ENCODE data around the gene SRRM1. TPM values are rescaled to one million over a fixed set of nuclear protein-coding genes. Genes with fewer than 3 reads are reported as not detected.

Gene SRRM1
- total and polyA plus RNA-seq, 2 of the 8 experiments (the other 6 are each of a cell fraction or from before 2014, with no cell fraction given) = 77.1 to 255 TPM

DNA sequence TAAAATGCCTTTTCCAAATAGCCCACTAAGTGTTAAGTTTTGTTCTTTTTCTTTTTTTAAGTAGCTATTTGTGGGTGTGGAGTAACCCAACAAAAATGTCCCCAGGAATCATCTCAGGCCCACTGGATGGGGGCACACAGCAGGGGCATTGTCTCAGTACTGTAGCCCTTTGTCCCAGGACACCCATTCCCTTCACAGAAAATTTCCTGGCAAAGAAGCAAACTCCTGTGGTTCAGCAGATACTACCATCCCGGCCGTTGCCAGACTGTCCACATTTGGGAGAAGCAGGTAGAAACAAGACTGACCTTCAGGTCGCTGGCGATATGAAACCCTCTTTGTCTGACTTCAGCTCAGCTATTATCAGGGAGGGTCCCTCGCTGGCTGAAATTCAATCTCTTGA, 23.7 kb upstream of the SRRM1 start:
- Histone ChIP-seq H3K27me3 (replicated peaks in 1 of 4; ENCODE audit: control insufficient read depth in 3 of 4, extremely low read depth in 1 of 4, insufficient read depth in 3 of 4, low read length in 3 of 4) (no peaks in the 10 kb centered on the region), H2BK20ac (ENCODE audit: low read length) (no peak overlapping the region), H3K4me3 (ENCODE audit: extremely low read depth in 1 of 4, insufficient read depth in 2 of 4, low read depth in 3 of 4, low read length in 4 of 4) (no peak overlapping the region), H4K8ac (ENCODE audit: extremely low read depth, insufficient read depth, low read length) (no peak overlapping the region), H3K4ac (replicated peaks; ENCODE audit: insufficient read length, low read depth, low read length) (no peak overlapping the region), H3K14ac (ENCODE audit: insufficient read length) (no peak overlapping the region), H3K23ac (ENCODE audit: insufficient read length) (no peak overlapping the region), H3K36me3 (ENCODE audit: control insufficient read depth in 2 of 4, insufficient read depth in 4 of 4, low read length in 3 of 4) (no peaks in the 10 kb centered on the region), H2BK5ac (ENCODE audit: low read depth, low read length) (no peak overlapping the region), H3K79me1 (ENCODE audit: low read depth, low read length) (no peaks in the 10 kb centered on the region), H3K4me1 (replicated peaks in 1 of 4; ENCODE audit: control insufficient read depth in 3 of 4, insufficient read depth in 4 of 4, low read length in 3 of 4) (no peaks in the 10 kb centered on the region), H2BK12ac (ENCODE audit: low read depth, low read length) (no peak overlapping the region), H3K79me2 (ENCODE audit: control insufficient read depth in 1 of 2, insufficient read depth in 2 of 2, low read length in 2 of 2) (no peaks in the 10 kb centered on the region), H2AFZ (ENCODE audit: low read length) (0 out of 2 replicates have a peak overlapping the region, but pooled peaks have one; percentile 82), H3K9ac (replicated peaks in 1 of 4; ENCODE audit: extremely low read depth in 1 of 4, low read depth in 3 of 4, low read length in 3 of 4) (no peak overlapping the region), H2BK120ac (replicated peaks; ENCODE audit: low read depth, low read length) (no peak overlapping the region), H4K5ac (ENCODE audit: insufficient read length, low read depth, low read length) (no peak overlapping the region), H2BK15ac (ENCODE audit: low read length) (no peak overlapping the region), H2AK5ac (ENCODE audit: low read depth, low read length) (no peak overlapping the region), H4K91ac (replicated peaks; ENCODE audit: insufficient read length, low read length) (no peak overlapping the region), H3K9me3 (ENCODE audit: insufficient read depth in 2 of 2, low read depth in 1 of 2, low read length in 1 of 2) (no peaks in the 10 kb centered on the region), H4K20me1 (replicated peaks in 1 of 2; ENCODE audit: control insufficient read depth in 1 of 2, insufficient read depth in 2 of 2, low read length in 2 of 2) (no peaks in the 10 kb centered on the region), H3K27ac (ENCODE audit: low read depth, low read length) (no peak overlapping the region), H3K4me2 (ENCODE audit: insufficient read depth in 1 of 2, low read depth in 2 of 2, low read length in 2 of 2) (no peak overlapping the region), H3K18ac (ENCODE audit: extremely low read depth, low read length) (no peak overlapping the region), H3K56ac (replicated peaks; ENCODE audit: insufficient read length, low read depth, low read length) (no peak overlapping the region), H3K23me2 (ENCODE audit: low read depth, low read length) (no peaks in the 10 kb centered on the region)
- DNase-seq (ENCODE audit: low read depth in 1 of 2, low spot score in 2 of 2) (no peak), FAIRE-seq (no peak)
- 86% methylated on average over 5 of the region's 5 CpGs; no CpG with 5 or more reads in 1 of the 2 experiments for WGBS, 2 experiments (ENCODE audit: extremely low coverage in 1 of 2, insufficient coverage in 1 of 2, insufficient read length in 1 of 2, insufficient replicate concordance in 2 of 2, low coverage in 1 of 2, low lambda C conversion rate in 2 of 2, missing lambda C conversion rate in 1 of 2)
- TF ChIP-seq EZH2 (IDR thresholded peaks at IDR 0.05; ENCODE audit: low read depth, low read length, severe bottlenecking) = no peak
- TF ChIP-seq SIN3A (conservative IDR thresholded peaks at IDR 0.05 in 1 of 2, IDR thresholded peaks at IDR 0.05 in 1 of 2; ENCODE audit: low read depth in 1 of 2, low read length in 2 of 2) = no peak
- no peak for TF ChIP-seq SIRT6 (IDR thresholded peaks at IDR 0.05; ENCODE audit: low read length)
- no peak for TF ChIP-seq FOSL1 (IDR thresholded peaks at IDR 0.05; ENCODE audit: insufficient read depth, low read depth, low read length)
- TF ChIP-seq CREB1 (IDR thresholded peaks at IDR 0.05) = no peak
- no peak for TF ChIP-seq SP2 (IDR thresholded peaks at IDR 0.05; ENCODE audit: low read length)
- TF ChIP-seq TCF12 (IDR thresholded peaks at IDR 0.05; ENCODE audit: low read depth, low read length) = no peak
- no peak for TF ChIP-seq JUND (IDR thresholded peaks at IDR 0.05; ENCODE audit: low read length)
- TF ChIP-seq CTBP2 (IDR thresholded peaks at IDR 0.05; ENCODE audit: borderline replicate concordance, insufficient read depth, insufficient read length, low read length) = no peak
- ChIA-PET POLR2A (ENCODE audit: partially characterized antibody) (interaction anchor here (0.6 kb wide), 2 partner anchors 78 to 1597 kb away, joined by 3 read pairs; no protein-coding TSS in a partner anchor), CTCF (ENCODE audit: partially characterized antibody) (interaction anchor here (0.6 kb wide), 1 partner anchor 199 kb away, joined by 3 read pairs; no protein-coding TSS in a partner anchor)

All from H1 (cell line).